ENCODE measurements around the gene BTRC.

Gene BTRC

DNA sequence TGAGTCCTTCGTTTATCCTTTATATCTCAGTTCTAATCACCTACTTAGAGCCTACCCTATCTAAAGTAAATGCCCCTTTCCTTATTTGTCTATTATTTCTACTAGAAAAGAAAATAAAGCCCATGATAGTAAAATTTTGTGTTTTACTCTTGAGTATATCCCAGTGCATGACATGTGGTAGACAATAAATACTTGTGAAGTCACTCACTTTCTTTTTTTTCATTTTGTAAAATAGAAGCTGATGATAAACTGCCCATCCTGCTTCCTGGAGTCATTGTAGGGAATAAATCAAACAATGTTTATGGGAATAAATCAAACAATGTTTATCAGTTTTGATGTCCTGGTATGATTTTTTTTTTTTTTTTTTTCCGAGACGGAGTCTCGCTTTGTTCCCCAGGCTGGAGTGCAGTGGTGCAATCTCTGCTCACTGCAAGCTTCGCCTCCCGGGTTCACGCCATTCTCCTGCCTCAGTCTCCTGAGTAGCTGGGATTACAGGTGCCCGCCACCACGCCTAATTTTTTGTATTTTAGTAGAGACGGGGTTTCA, 36.1 kb downstream of the BTRC start:
- TF ChIP-seq, protein P1, sequence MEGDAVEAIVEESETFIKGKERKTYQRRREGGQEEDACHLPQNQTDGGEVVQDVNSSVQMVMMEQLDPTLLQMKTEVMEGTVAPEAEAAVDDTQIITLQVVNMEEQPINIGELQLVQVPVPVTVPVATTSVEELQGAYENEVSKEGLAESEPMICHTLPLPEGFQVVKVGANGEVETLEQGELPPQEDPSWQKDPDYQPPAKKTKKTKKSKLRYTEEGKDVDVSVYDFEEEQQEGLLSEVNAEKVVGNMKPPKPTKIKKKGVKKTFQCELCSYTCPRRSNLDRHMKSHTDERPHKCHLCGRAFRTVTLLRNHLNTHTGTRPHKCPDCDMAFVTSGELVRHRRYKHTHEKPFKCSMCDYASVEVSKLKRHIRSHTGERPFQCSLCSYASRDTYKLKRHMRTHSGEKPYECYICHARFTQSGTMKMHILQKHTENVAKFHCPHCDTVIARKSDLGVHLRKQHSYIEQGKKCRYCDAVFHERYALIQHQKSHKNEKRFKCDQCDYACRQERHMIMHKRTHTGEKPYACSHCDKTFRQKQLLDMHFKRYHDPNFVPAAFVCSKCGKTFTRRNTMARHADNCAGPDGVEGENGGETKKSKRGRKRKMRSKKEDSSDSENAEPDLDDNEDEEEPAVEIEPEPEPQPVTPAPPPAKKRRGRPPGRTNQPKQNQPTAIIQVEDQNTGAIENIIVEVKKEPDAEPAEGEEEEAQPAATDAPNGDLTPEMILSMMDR (IDR thresholded peaks at IDR 0.05) = no peak

GRCh38 chr10:101393378-101393777, 39.4 kb downstream of the BTRC start:
- TF ChIP-seq, protein P1 (IDR thresholded peaks at IDR 0.05) = no peak

- TF ChIP-seq, protein P1 (IDR thresholded peaks at IDR 0.05) = no peak
These were observed 40.7 kb downstream of the BTRC start for GRCh38 chr10:101394524-101395133.

DNA sequence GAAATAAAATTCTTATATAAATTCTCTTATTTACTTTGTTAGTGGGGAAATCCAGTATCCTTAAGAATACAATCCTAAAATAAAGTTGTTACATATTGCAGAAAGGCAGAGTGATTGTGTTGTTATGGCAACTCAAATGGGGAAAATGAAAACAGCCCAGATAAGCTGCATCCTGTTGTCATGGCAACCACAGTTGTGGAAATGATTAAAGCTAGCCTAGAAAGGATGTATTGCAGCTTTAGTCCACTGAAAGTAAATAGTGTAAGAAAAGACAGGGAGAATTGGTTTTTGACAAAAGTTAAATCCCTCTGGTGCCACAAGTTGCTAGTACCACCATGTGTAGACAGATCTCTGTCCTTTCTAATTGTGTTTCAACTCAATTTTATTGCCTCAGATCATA, 43.2 kb downstream of the BTRC start:
- TF ChIP-seq, protein P1 (IDR thresholded peaks at IDR 0.05) = no peak

DNA sequence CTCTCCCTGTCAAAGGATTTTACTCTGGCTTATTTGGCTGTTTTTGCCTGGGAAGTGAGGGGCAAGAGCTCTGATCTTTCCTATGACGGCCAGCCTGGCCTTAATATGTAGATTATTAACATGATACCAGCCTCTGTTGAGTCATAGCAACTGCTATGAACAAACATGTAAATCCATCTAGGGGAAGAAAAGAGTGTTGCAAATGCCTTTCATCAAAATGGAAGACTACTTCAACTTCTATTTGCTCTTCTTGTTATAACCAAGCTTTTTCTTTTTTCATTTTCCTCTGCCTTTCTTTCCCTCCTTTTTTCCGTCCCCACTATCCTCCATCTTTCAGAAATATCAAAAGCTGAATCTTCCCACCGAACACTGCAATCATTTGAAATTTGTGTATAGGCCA, 46.6 kb downstream of the BTRC start:
- TF ChIP-seq, protein P1 (IDR thresholded peaks at IDR 0.05) = no peak

DNA sequence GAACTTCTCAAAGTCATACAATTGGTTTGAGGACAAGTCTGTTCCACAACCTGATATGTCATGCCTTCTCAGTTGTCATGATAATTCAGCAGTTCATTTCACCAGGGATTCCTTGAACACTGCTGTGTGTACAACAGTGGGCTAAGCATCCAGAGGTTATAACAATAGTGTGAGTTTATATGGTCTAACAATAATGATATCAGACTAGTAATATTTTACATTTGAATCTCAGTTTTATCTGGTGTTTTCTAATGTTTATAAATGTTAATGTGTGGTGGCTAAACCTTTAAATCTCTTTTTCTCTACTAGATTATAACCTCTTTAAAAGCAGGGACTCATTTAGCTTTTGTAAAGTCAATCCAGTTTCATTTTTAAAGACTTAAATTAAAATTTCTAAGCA, 48.7 kb downstream of the BTRC start:
- TF ChIP-seq, protein P1 (IDR thresholded peaks at IDR 0.05) = no peak

DNA sequence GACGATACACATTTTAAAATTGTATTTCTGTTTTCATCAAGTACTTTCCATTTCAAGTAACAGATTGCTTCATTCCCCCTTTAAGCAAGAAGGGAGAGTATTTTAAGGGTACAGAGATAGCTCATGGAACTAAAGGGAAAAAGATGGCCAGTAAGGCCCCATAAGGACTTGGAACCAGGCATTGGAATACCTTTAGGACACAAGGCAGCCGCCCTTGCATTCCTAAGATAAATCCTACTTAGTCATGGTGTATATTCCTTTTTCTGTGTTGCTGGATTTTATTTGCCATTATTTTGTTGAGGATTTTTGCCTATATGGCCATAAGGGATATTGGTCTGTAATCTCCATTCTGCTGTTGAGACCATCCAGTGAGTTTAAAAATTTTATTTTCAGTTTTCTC, 49.2 kb downstream of the BTRC start:
- TF ChIP-seq, protein P1 (IDR thresholded peaks at IDR 0.05) = no peak

DNA sequence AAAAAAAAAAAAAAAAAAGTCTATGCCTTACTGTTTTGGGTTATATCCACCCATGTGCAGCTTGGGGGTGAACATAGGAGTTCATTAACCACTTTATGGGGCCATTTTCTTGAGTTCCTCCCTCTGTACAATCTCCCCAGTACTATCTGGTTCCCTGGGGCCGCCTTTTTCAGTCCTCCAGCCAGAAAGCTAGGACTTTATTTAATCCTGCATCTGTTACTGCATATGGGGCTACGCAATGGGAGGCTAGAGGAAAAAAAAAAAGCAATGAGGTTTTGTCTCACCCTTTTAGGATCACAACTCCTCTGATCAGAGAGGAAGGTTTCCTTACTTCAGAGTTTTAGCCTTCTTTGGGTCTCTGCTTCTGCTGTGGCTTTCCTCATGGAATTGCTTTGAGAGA, 51.0 kb downstream of the BTRC start:
- TF ChIP-seq, protein P1 (IDR thresholded peaks at IDR 0.05) = no peak
